AG04449 (cell line): ENCODE results near the gene MORN4.

Experiments
- CTCF ChIA-PET: fragments of 350-600 bp; formaldehyde crosslinking; extraction: SDS; loops from one replicate; lab custom pipeline; 2021; ENCODE audit warnings: antibody characterized with exemption; lab: Yijun Ruan, JAX
- POLR2A ChIA-PET: fragments of 400-600, 350-600 bp; formaldehyde crosslinking; extraction: SDS; loops from one replicate; lab custom pipeline; 2020; ENCODE audit warnings: antibody characterized with exemption, inconsistent platforms; lab: Yijun Ruan, JAX
- DNase-seq: peaks from one replicate; pipeline ENCODE4 v3.0.0-alpha.2; 2010; ENCODE audit warnings: low read depth, low spot score
- H3K4me3 ChIP-seq: 2 replicates; pipeline ENCODE4 v1.5.1; 2011; ENCODE audit warnings: low read depth, mild to moderate bottlenecking, control low read depth, low read length
- CTCF ChIP-seq: IDR thresholded peaks from one replicate; pipeline ENCODE4 v1.5.1; 2011; ENCODE audit warnings: mild to moderate bottlenecking, moderate library complexity, low read length, control low read depth, inconsistent platforms; ENCODE audit not compliant: insufficient read depth; ENCODE audit errors: missing control alignments

MORN4 gene

GRCh38 chr10:97589479-97589878 is 43.8 kb downstream of the MORN4 start, which contains the start of gene C10orf62:
Gene C10orf62 (plus strand): TSS chr10:97589721. CDS start chr10:97589898, 177 bp downstream.
- TF ChIP-seq CTCF = no peak
- H3K4me3 ChIP-seq = no peak within 1 kb of the TSS
- ChIA-PET CTCF (interaction anchor here (1.3 to 5.7 kb wide), 3 partner anchors 14 to 36 kb away, joined by 4 to 32 read pairs (median 7); partner anchors contain the start of gene ANKRD2), POLR2A (no interaction called here)
- DNase-seq = no peak

- CTCF ChIA-PET = interaction anchor here (0.9 to 4.1 kb wide), 4 partner anchors 9 to 25 kb away, joined by 3 to 35 read pairs (median 4); partner anchors contain the start of gene ANKRD2
- H3K4me3 ChIP-seq = no peak overlapping the region
- POLR2A ChIA-PET = no interaction called here
- DNase-seq = no peak
- TF ChIP-seq CTCF = no peak
These were observed 46.1 kb downstream of the MORN4 start for GRCh38 chr10:97587183-97587582.

GRCh38 chr10:97585439-97585811 is 47.9 kb downstream of the MORN4 start:
- ChIA-PET CTCF (interaction anchor here (0.9 to 4.1 kb wide), 5 partner anchors 10 to 119 kb away, joined by 3 to 35 read pairs (median 5); partner anchors contain the start of gene ANKRD2), POLR2A (no interaction called here)
- no peak for TF ChIP-seq CTCF
- H3K4me3 ChIP-seq = no peak overlapping the region
- DNase-seq = no peak

- H3K4me3 ChIP-seq = no peak overlapping the region
- POLR2A ChIA-PET = no interaction called here
- CTCF ChIA-PET = interaction anchor here (1.0 to 4.1 kb wide), 5 partner anchors 9 to 118 kb away, joined by 3 to 35 read pairs (median 7); partner anchors contain the start of gene ANKRD2
- no peak for DNase-seq
- TF ChIP-seq CTCF = no peak
These were observed 48.4 kb downstream of the MORN4 start for GRCh38 chr10:97584798-97585438.

GRCh38 chr10:97584060-97584797 is 49.1 kb downstream of the MORN4 start, which contains the start of gene HOGA1:
Gene HOGA1 (plus strand): TSS chr10:97584389. CDS start chr10:97584704, 315 bp downstream.
- no peak for DNase-seq
- ChIA-PET CTCF (interaction anchor here (1.4 to 4.1 kb wide), 5 partner anchors 9 to 118 kb away, joined by 4 to 35 read pairs (median 7); partner anchors contain the start of gene ANKRD2), POLR2A (no interaction called here)
- H3K4me3 ChIP-seq = no peak within 1 kb of the TSS
- TF ChIP-seq CTCF = no peak

- no peak for TF ChIP-seq CTCF
- no peak for DNase-seq
- H3K4me3 ChIP-seq = no peak overlapping the region
- CTCF ChIA-PET = interaction anchor here (1.4 to 4.1 kb wide), 4 partner anchors 8 to 30 kb away, joined by 4 to 35 read pairs (median 15); partner anchors contain the start of gene ANKRD2
- POLR2A ChIA-PET = no interaction called here
These were observed 49.8 kb downstream of the MORN4 start for GRCh38 chr10:97583476-97583875.
